ENCODE data around the gene CHAF1A. TPM values are rescaled to one million over a fixed set of nuclear protein-coding genes. Genes with fewer than 3 reads are reported as not detected.

CHAF1A gene
- total and polyA plus RNA-seq, 5 experiments from 2014 or later, result 1.7 to 10.9 (median 2.4) TPM

GRCh38 chr19:4483385-4483784 lies 80.9 kb downstream of the CHAF1A start:
- ATAC-seq, result no peak
- Mint-ChIP-seq H3K9me3 (no peaks in the 10 kb centered on the region), H3K4me3 (no peak overlapping the region), H3K4me1 (peaks cover 0 to 9% (median 2%) of the 10 kb centered on the region in 4 donors), H3K27me3 (no peaks in the 10 kb centered on the region), H3K36me3 (peaks cover 0 to 52% (median 2%) of the 10 kb centered on the region in 3 donors), H3K27ac (peak overlapping the region in 1 of 10 donors; percentile 19)
- POLR2A ChIA-PET, result interaction anchor here (0.7 kb wide), 1 partner anchor 20 kb away, joined by 3 read pairs; no protein-coding TSS in a partner anchor
- no peak for DNase-seq

DNA sequence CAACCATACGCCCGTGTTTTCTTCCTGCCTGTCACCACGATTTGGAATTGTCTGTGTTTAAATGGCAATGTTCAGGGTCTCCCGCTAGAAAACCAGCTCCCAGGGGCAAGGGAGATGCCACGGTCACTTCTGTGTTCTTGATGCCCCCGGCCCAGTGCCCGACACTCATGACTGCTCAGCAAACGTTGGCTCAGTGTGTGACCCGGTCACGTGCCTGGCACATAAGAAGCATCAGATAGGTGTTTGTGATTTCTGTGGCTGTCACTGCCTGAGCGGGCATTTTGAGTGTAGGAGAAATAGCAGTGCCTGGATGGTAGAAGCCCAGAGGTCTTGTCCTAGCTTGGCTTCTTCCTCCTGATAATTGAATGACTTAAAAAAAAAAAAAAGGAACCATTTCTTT lies 85.1 kb downstream of the CHAF1A start:
- Mint-ChIP-seq H3K9me3 (no peaks in the 10 kb centered on the region), H3K36me3 (peaks cover 3 to 51% (median 6%) of the 10 kb centered on the region in 3 donors), H3K27ac (peak overlapping the region in 1 of 10 donors; percentile 57), H3K4me3 (no peak overlapping the region), H3K27me3 (no peaks in the 10 kb centered on the region), H3K4me1 (peaks cover 0 to 9% (median 2%) of the 10 kb centered on the region in 4 donors)
- POLR2A ChIA-PET, result no interaction called here
- DNase-seq, result no peak
- ATAC-seq, result no peak

GRCh38 chr19:4488496-4488895 lies 86.1 kb downstream of the CHAF1A start:
- Mint-ChIP-seq H3K27me3 (no peaks in the 10 kb centered on the region), H3K4me3 (no peak overlapping the region), H3K27ac (no peak overlapping the region), H3K36me3 (peaks cover 3 to 47% (median 6%) of the 10 kb centered on the region in 3 donors), H3K4me1 (peaks cover 0 to 8% (median 2%) of the 10 kb centered on the region in 4 donors), H3K9me3 (no peaks in the 10 kb centered on the region)
- POLR2A ChIA-PET, result no interaction called here
- DNase-seq, result no peak
- ATAC-seq, result no peak

DNA sequence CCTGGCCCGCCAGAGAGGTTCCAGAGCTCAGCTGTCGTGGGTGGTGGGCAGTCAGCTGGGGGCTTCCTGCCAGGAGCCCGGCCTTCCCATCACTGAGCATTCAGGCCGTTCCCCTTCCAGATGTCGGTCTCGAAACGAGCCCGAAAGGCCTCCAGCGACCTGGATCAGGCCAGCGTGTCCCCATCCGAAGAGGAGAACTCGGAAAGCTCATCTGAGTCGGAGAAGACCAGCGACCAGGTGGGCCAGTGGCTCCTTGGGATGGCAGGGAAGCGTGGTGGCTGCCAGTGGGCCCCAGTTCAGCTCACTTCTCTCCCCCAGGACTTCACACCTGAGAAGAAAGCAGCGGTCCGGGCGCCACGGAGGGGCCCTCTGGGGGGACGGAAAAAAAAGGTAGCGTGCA lies 89.0 kb downstream of the CHAF1A start:
- no peak overlapping the region for H3K4me3 Mint-ChIP-seq
- no peaks in the 10 kb centered on the region for H3K9me3 Mint-ChIP-seq
- POLR2A ChIA-PET, result no interaction called here
- H3K27ac Mint-ChIP-seq, result no peak overlapping the region
- H3K4me1 Mint-ChIP-seq, result peaks cover 0 to 6% (median 1%) of the 10 kb centered on the region in 4 donors
- no peak for DNase-seq
- no peaks in the 10 kb centered on the region for H3K27me3 Mint-ChIP-seq
- no peak for ATAC-seq
- peaks cover 3 to 49% (median 6%) of the 10 kb centered on the region in 3 donors for H3K36me3 Mint-ChIP-seq

DNA sequence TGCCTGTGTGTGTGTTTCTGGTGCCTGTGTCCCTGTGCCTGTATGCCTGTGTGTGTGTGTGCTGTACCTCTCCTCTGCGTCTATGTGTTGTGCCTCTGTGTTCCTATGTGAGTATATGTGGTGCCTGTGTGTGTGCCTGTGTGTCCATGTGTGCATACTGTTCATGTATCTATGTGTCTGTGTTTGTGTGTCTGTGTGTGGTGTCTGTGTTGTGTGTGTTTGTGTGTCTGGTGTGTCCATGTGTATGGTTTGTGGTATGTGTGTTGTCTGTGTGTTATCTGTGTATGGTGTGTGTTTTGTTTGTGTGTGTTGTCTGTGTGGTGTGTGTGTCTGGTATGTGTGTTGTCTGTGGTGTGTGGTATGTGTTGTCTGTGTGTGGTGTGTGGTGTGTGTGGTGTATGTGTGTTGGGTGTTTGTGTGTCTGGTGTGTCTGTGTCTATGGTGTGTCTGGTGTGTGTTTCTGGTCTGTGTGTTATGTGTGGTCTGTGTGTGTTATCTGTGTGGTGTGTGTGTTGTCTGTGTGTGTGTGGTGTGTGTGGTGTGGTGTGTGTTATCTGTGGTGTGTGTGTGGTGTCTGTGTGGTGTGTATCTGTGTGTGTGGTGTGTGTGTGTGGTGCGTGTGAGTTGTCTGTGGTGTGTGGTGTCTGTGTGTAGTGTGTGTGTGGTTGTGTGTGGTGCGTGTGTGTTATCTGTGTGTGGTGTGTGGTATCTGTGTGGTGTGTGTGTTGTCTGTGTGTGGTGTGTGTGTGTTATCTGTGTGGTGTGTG lies 90.1 kb downstream of the CHAF1A start:
- H3K36me3 Mint-ChIP-seq, result peaks cover 3 to 45% (median 6%) of the 10 kb centered on the region in 3 donors
- POLR2A ChIA-PET, result no interaction called here
- ATAC-seq (no peak), DNase-seq (no peak)
- H3K4me1 Mint-ChIP-seq, result peaks cover 0 to under 1% (median under 1%) of the 10 kb centered on the region in 4 donors
- H3K27me3 Mint-ChIP-seq, result no peaks in the 10 kb centered on the region
- H3K4me3 Mint-ChIP-seq, result no peak overlapping the region
- no peak overlapping the region for H3K27ac Mint-ChIP-seq
- H3K9me3 Mint-ChIP-seq, result no peaks in the 10 kb centered on the region

Small RNA genes lying within 50 kb of the gene (microRNA-seq; reads per million reads assigned to microRNA genes)
- gene MIR4746 (ENCODE audit: borderline microRNAs expressed), result not detected

Other genes with a start within 250 kb of the CHAF1A start
- gene CREB3L3, start 249.0 kb upstream of the CHAF1A start, total RNA-seq, result not detected
- not detected for gene CREB3L3, start 249.0 kb upstream of the CHAF1A start, polyA plus RNA-seq
- gene SIRT6, start 220.1 kb upstream of the CHAF1A start, total RNA-seq, result 10 to 100 TPM; 27.2 to 27.3 TPM
- gene SIRT6, start 220.1 kb upstream of the CHAF1A start, polyA plus RNA-seq, result 1 to 10 TPM in 2 of 3 donors, under 1 TPM in 1; 0.86 to 4.3 (median 1.4) TPM
- 1 to 10 TPM; 1.9 to 2.2 TPM for gene ANKRD24, start 220.0 kb upstream of the CHAF1A start, total RNA-seq
- under 1 TPM in 2 of 3 donors, not detected in 1; 0.36 to 0.50 TPM for gene ANKRD24, start 220.0 kb upstream of the CHAF1A start, polyA plus RNA-seq
- gene EBI3, start 173.1 kb upstream of the CHAF1A start, total RNA-seq, result under 1 TPM; 0.36 to 0.47 TPM
- gene EBI3, start 173.1 kb upstream of the CHAF1A start, polyA plus RNA-seq, result not detected
- gene YJU2, start 155.6 kb upstream of the CHAF1A start, total RNA-seq, result 10 to 100 TPM; 32.9 to 33.8 TPM
- 10 to 100 TPM; 20.2 to 35.3 (median 28.1) TPM for gene YJU2, start 155.6 kb upstream of the CHAF1A start, polyA plus RNA-seq
- not detected for gene SHD, start 123.4 kb upstream of the CHAF1A start, total RNA-seq
- not detected for gene SHD, start 123.4 kb upstream of the CHAF1A start, polyA plus RNA-seq
- gene TMIGD2, start 100.3 kb upstream of the CHAF1A start, total RNA-seq, result 10 to 100 TPM; 41.6 to 43.9 TPM
- 100 to 1,000 TPM in 1 of 3 donors, 10 to 100 TPM in 2; 65.8 to 105 (median 96.5) TPM for gene TMIGD2, start 100.3 kb upstream of the CHAF1A start, polyA plus RNA-seq
- gene FSD1, start 98.0 kb upstream of the CHAF1A start, total RNA-seq, result 1 to 10 TPM; 1.4 to 4.0 TPM
- 1 to 10 TPM; 1.5 to 3.9 (median 3.4) TPM for gene FSD1, start 98.0 kb upstream of the CHAF1A start, polyA plus RNA-seq
- 1 to 10 TPM; 1.4 to 2.3 TPM for gene STAP2, start 63.8 kb upstream of the CHAF1A start, total RNA-seq
- gene STAP2, start 63.8 kb upstream of the CHAF1A start, polyA plus RNA-seq, result 1 to 10 TPM; 1.3 to 2.6 (median 1.5) TPM
- 10 to 100 TPM; 18.9 to 22.1 TPM for gene MPND, start 59.1 kb upstream of the CHAF1A start, total RNA-seq
- gene MPND, start 59.1 kb upstream of the CHAF1A start, polyA plus RNA-seq, result 1 to 10 TPM; 4.6 to 5.3 (median 4.7) TPM
- gene SH3GL1, start 2.1 kb upstream of the CHAF1A start, total RNA-seq, result 10 to 100 TPM; 38.3 to 38.6 TPM
- 10 to 100 TPM; 11.8 to 20.4 (median 12.3) TPM for gene SH3GL1, start 2.1 kb upstream of the CHAF1A start, polyA plus RNA-seq
- gene UBXN6, start 55.2 kb downstream of the CHAF1A start, total RNA-seq, result 10 to 100 TPM; 61.3 to 75.2 TPM
- 1 to 10 TPM; 2.4 to 6.6 (median 3.9) TPM for gene UBXN6, start 55.2 kb downstream of the CHAF1A start, polyA plus RNA-seq
- 10 to 100 TPM; 35.5 to 40.0 TPM for gene HDGFL2, start 69.7 kb downstream of the CHAF1A start, total RNA-seq
- gene HDGFL2, start 69.7 kb downstream of the CHAF1A start, polyA plus RNA-seq, result 10 to 100 TPM; 15.0 to 25.3 (median 19.0) TPM
- gene PLIN4, start 115.8 kb downstream of the CHAF1A start, total RNA-seq, result under 1 TPM; 0.23 to 0.36 TPM
- under 1 TPM; 0.07 to 0.11 (median 0.07) TPM for gene PLIN4, start 115.8 kb downstream of the CHAF1A start, polyA plus RNA-seq
- gene PLIN5, start 132.6 kb downstream of the CHAF1A start, total RNA-seq, result 1 to 10 TPM; 2.3 to 2.6 TPM
- under 1 TPM; 0.28 to 0.90 (median 0.30) TPM for gene PLIN5, start 132.6 kb downstream of the CHAF1A start, polyA plus RNA-seq
- not detected for gene LRG1, start 137.4 kb downstream of the CHAF1A start, total RNA-seq
- gene LRG1, start 137.4 kb downstream of the CHAF1A start, polyA plus RNA-seq, result not detected
- under 1 TPM; 0.60 to 0.68 TPM for gene SEMA6B, start 157.0 kb downstream of the CHAF1A start, total RNA-seq
- gene SEMA6B, start 157.0 kb downstream of the CHAF1A start, polyA plus RNA-seq, result not detected
- 10 to 100 TPM; 19.1 to 20.7 TPM for gene TNFAIP8L1, start 236.9 kb downstream of the CHAF1A start, total RNA-seq
- 10 to 100 TPM in 2 of 3 donors, 1 to 10 TPM in 1; 5.6 to 16.5 (median 10.3) TPM for gene TNFAIP8L1, start 236.9 kb downstream of the CHAF1A start, polyA plus RNA-seq